Measurements from ENCODE around the gene MB.

MB gene

DNA sequence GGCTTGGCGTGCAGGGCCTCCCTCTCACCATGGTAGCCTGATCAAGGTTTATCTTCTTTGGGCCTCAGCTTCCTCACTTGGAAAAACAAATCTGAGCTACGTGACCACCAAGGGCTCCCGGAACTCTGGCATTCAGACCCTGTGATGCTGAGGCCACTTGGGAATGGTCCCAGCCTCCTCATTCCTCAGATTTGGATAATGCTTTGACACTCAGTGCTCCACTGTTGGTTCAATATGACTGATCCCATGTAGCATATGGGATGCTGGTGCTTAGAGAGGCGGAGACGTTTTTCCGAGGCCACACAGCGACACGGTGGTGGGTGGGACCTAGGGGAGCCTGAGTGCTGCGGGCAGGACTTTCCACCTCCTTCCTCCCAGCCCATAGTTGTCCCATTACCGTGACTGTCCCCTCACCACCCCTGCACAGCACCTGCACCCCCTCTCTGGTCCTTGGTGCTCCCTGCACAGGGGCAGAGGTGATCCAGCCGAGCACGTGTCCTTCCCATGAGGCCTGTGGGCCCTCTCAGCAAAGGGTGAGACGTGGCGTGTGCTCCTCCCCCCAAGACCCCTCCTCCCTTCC lies 23.1 kb downstream of the MB start:
- TF ChIP-seq REST (IDR thresholded peaks at IDR 0.05; ENCODE audit: insufficient read depth in 1 of 2, low read depth in 2 of 2, low read length in 2 of 2) (no peak), POLR2AphosphoS5 (IDR thresholded peaks at IDR 0.05; ENCODE audit: low read depth, low read length) (no peak), SIN3A (IDR thresholded peaks at IDR 0.05; ENCODE audit: borderline replicate concordance, insufficient read depth, low read length) (no peak), TAF1 (IDR thresholded peaks at IDR 0.05; ENCODE audit: borderline replicate concordance, insufficient read depth, low read length) (no peak)

- TF ChIP-seq POLR2AphosphoS5 (IDR thresholded peaks at IDR 0.05; ENCODE audit: low read depth, low read length): no peak
- no peak for TF ChIP-seq TAF1 (IDR thresholded peaks at IDR 0.05; ENCODE audit: borderline replicate concordance, insufficient read depth, low read length)
- no peak for TF ChIP-seq SIN3A (IDR thresholded peaks at IDR 0.05; ENCODE audit: borderline replicate concordance, insufficient read depth, low read length)
- TF ChIP-seq REST (IDR thresholded peaks at IDR 0.05; ENCODE audit: insufficient read depth in 1 of 2, low read depth in 2 of 2, low read length in 2 of 2): no peak
- TF ChIP-seq FOXP2 (optimal IDR thresholded peaks at IDR 0.05; ENCODE audit: borderline replicate concordance, extremely low read depth, extremely low read length, insufficient read depth): no peak
These were observed 23.8 kb downstream of the MB start for GRCh38 chr22:35593071-35593890.

- TF ChIP-seq SIN3A (IDR thresholded peaks at IDR 0.05; ENCODE audit: borderline replicate concordance, insufficient read depth, low read length): no peak
- no peak for TF ChIP-seq POLR2AphosphoS5 (IDR thresholded peaks at IDR 0.05; ENCODE audit: low read depth, low read length)
- TF ChIP-seq FOXP2 (optimal IDR thresholded peaks at IDR 0.05; ENCODE audit: borderline replicate concordance, extremely low read depth, extremely low read length, insufficient read depth): no peak
- no peak for TF ChIP-seq REST (IDR thresholded peaks at IDR 0.05; ENCODE audit: insufficient read depth in 1 of 2, low read depth in 2 of 2, low read length in 2 of 2)
- TF ChIP-seq TAF1 (IDR thresholded peaks at IDR 0.05; ENCODE audit: borderline replicate concordance, insufficient read depth, low read length): no peak
These were observed 24.6 kb downstream of the MB start for GRCh38 chr22:35592418-35592967.

DNA sequence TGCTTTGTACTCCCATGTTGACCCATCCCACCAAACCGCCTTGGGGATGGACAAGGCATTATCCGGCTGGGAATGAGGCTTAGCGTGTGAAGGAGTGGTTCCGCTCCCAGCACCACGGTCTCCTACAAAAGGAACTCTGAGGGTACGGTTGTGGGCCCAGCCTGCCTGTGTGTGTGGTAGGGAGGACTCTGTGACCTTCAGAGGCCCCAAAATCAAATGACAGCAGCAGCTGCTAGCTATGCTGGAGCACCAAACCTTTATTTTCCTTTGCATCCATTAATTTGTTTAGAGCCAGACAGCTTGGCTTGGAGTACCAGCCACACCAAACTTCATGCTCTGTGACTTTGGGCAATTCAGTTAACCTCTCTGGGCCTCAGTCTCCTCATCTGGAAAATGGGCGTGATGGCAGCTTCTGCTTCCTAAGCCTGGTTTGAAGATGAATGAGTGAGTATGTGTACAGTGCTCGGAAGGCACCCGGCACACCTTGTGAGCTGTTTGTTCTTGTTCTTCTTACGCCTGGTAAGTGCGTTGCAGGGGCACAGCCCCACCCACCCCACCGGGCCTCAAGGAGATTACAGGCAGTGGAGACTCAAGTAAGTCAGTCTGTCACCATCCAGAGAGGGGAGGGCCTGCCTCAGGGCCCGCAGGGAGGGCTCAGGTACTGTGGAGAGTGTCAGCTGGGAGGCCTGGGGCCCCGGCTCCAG lies 25.3 kb downstream of the MB start:
- no peak for TF ChIP-seq REST (IDR thresholded peaks at IDR 0.05; ENCODE audit: insufficient read depth in 1 of 2, low read depth in 2 of 2, low read length in 2 of 2)
- TF ChIP-seq SIN3A (IDR thresholded peaks at IDR 0.05; ENCODE audit: borderline replicate concordance, insufficient read depth, low read length): no peak
- no peak for TF ChIP-seq TAF1 (IDR thresholded peaks at IDR 0.05; ENCODE audit: borderline replicate concordance, insufficient read depth, low read length)
- TF ChIP-seq POLR2AphosphoS5 (IDR thresholded peaks at IDR 0.05; ENCODE audit: low read depth, low read length): no peak
- TF ChIP-seq FOXP2 (optimal IDR thresholded peaks at IDR 0.05; ENCODE audit: borderline replicate concordance, extremely low read depth, extremely low read length, insufficient read depth): no peak
